ENCODE results near the gene ERVW-1.

GRCh38 chr7:92485267-92485892, 7.6 kb upstream of the ERVW-1 start:
- TF ChIP-seq POLR2AphosphoS5 (IDR thresholded peaks at IDR 0.05), result no peak
- no peak for TF ChIP-seq CTCF (IDR thresholded peaks at IDR 0.05)

Measured in upper lobe of left lung (tissue), 4 donors.